Activated CD4-positive, alpha-beta T cell treated with anti-CD3 and anti-CD28 coated beads for 4 hours (primary cell): ENCODE results near the gene FRZB.

Source experiments
- DNase-seq, 2 donors: peaks; one replicate each; pipeline ENCODE4 v3.0.0-alpha.2; 2020

Gene FRZB

DNA sequence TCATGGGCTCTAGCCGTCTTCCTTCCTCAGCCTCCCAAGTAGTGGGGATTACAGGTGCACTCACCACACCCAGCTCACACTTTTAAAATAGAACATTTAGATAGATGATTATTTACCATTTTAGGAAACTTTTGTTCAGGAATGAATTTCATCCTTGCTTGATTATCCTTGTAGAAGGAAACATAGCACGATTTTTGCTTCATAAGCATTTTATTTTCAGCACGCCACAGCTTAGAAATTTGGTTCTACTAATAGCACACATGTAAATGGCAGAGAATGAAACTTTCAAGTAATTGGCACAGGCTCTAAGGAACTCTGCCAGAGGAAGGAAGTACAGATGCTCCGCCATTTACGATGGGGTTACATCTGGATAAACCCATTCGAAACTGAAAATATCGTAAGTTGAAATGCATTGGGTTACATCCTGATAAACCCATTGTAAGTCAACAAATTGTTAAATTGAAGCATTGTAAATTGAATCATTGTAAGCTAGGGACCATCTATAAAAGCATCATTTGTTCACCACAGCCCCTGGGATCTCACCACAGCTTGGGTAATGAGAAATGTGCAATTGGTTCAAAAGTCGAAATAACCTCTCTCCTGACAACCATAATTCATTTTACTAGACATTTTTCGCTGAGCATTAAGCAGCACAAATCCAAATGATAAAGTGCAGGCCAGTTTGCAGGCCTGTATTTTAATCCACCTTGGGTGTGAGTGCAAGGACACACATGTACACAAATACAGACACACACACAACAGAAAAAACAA is 33.2 kb downstream of the FRZB start:
- DNase-seq, result no peak

GRCh38 chr2:182831921-182832320 is 34.5 kb downstream of the FRZB start:
- no peak for DNase-seq

DNA sequence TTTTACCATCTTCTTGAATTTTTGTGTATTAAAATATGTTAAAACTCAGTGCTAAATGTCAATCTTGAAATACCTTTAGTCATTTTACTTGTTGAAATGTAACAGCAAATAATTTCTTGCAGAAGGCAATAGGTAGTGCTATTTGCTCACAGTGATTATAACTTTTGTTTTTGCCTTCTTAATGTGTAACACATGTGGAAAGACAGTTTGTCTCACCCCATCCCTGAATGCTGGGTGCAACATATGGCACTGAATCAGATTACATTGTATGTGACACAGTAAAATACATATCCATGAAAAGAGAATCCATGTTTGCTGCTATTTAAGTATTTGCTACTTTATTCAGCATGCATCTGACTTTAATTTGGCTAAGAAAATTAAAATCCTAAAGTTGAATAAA is 35.3 kb downstream of the FRZB start:
- no peak for DNase-seq

GRCh38 chr2:182827182-182827879 is 39.1 kb downstream of the FRZB start:
- no peak for DNase-seq

GRCh38 chr2:182826496-182826895 is 39.9 kb downstream of the FRZB start:
- no peak for DNase-seq

DNA sequence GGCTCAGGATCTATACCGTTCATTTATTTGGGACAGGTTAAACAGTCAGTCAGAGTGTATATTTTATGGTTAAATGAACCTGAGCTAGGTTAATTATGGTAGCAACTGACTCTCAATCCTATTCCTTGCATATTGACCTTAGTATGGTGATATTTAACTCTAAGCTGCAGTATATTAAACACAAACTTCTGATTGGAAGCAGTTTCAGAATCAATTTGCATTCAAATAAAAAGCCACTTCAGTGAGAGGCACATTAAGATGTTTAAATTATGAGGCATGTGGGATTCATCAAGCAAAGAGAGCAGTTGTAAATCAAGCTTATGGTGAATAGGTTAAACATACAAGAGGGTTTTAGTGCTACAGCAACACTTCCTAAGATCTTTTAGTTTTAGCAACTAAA is 40.4 kb downstream of the FRZB start:
- no peak for DNase-seq

- no peak for DNase-seq
These were observed 41.7 kb downstream of the FRZB start for GRCh38 chr2:182824767-182825158.

DNA sequence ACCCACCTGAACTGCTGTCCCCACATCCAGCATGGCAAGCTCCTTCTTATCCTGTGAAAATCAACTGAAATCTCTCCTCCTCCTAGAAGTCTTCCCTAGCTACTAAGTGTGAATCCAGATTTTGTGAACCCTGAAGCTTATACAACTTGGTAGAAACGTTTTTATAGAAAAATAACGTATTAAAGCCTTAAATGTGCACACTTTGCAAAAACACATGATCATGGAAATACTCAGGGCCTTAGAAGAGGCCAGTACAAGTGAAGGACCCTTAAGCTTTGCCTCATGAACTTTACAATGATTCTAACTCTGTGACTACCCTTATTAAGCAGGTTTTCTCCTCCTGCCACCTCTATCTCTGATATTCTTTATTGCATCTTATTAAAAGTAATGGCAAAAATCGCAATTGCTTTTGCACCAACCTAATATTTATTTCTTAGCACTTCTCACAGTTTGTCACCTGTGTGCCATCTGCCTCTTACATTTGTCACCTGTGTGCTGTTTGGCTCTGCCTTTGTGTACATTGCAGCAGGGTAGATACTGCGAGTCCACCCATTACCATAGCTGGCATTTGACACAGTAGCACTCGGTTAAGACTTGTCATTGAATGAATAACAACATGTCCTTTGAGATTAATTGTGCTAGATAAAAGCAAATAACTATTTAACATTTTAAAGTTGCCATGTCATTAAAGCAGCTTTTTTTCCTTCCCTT is 42.2 kb downstream of the FRZB start:
- DNase-seq, result no peak

DNA sequence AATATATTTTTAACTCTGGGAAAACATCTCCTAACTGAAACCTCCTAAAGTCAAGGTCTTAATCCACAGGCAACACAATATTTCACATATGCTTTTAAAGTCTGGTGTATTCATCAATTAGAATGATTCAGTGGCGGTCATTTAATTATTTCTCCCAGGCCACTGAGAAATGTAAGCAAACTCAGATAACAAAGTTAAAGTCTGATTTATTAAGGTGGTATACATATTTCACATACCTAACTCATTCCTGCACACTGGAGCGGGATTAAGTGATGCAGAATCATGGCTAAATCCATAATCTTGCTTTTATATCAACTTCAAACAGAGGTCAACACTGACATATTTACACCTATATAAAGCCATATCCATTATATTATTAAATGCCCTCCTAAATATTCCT is 43.7 kb downstream of the FRZB start:
- DNase-seq, result no peak

DNA sequence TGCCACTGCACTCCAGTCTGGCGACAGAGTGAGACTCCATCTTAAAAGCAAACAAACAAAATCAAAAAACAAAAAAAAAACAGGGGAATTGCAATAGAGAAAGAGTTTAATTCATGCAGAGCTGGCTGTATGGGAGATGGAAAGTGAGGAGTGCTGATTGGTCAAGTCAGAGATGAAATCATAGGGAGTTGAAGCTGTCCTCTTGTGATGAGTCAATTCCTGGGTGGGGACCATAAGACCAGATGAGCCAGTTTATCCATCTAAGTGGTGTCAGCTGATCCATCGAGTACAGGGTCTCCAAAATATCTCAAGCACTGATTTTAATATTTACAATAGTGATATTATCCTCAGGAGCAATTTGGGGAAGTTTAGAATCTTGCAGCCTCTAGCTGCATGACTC is 45.3 kb downstream of the FRZB start:
- DNase-seq, result no peak

DNA sequence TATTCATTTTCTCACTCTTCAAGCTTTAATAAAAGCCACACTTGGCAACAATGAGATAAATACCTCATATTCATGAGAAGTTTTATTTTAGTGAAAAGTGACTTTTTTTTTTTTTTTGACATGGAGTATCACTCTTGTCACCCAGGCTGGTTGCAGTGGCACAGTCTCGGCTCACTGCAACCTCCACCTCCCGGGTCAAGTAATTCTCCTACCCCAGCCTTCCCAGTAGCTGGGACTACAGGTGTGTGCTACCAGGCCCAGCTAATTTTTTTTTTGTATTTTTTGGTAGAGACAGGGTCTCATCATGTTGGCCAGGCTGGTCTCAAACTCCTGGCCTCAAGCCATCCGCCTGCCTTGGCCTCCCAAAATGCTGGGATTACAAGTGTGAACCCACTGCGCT is 47.0 kb downstream of the FRZB start:
- no peak for DNase-seq

GRCh38 chr2:182818925-182819324 is 47.5 kb downstream of the FRZB start:
- no peak for DNase-seq

DNA sequence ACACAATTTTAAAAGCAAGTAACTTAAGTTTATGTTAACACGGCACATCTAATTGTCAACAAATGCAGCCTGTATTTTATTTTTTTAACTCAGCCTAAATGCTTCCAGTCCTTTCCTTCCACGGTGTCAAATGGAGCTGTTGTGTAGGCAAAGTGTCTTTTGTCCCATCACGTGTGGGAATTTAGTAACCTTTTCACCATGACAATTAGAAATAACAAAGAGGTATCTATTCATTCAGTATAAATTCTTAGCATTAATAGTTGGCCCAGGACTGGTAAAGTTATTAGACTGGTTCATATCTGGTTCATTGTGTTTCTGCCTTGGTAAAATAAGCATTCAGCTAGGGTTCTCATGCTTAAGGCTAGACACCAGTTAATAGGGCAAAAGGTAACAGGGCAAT is 47.9 kb downstream of the FRZB start:
- DNase-seq, result no peak

DNA sequence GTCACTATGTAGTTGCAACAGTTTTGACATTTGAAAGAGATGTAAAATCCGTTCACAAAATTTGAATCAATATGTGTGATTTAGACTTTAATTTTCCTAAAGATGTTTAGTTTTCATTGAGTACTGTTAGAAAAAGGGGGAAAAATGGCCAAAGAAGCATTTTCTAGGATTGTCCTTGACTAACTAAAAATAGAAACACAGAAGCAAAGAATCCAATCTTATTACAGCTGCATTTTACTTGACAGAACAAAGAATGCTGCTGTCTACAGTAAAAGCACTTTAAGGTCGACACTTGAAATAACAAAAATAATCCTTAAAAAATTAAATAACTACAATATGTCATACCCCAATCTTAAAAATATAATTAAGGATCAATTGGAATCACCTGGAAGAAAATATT is 48.9 kb downstream of the FRZB start:
- no peak for DNase-seq

DNA sequence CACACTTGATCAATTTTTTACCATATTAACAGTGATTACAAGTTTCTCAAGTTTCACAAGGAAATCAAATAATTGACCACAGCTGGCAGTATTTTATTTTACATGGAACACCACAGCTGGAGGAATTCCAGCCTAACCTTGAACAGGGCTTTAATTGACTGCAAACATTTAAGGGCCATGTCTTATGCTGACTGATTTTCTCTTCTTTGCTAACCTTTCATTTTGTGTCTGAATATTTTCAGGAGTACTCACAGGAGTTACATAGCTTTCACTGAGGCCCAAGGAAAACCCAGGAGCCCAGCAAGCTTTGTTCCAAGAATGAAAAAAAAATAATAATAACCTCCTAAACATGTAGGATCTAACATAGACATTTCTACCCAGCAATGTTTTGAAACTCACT is 49.6 kb downstream of the FRZB start:
- DNase-seq, result no peak

DNA sequence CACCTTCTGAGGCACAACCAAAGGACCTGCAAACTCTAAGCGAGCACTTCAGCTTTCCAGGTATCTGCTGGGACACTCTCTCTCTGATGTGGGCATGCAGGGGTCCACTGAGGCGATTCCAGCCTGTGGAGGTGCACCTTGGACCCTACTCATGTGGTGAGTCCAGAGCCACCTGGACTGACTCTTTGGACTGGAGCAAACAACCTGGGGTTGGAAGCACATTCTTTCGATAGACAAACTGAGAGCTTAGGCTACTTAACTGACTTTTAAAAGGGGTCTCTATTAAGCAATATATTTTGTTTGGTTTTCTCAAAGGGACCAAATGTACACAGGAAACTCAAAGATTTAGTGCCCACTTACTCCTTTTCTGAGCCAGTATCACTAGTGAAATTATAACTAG is 51.6 kb downstream of the FRZB start:
- no peak for DNase-seq

GRCh38 chr2:182814380-182814779 is 52.1 kb downstream of the FRZB start:
- DNase-seq, result no peak

DNA sequence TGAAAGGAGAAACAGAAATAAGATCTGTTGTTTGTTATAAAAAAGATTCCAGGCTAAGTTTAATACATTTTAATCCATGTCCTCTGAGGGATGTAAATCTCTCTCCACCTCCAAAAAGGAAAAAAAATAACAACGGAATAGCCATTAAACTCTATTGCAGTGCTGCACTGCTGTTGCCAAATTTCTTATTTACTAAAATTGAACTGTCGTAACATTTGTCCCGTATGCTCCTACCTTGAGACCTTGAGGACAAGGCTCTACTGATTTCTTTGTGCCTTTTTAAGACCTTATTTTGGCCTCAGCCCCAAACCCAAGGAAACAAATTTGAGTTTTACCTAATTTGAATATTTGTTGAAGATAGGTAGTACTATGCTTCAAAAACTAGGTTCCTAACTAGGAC is 56.4 kb downstream of the FRZB start:
- DNase-seq, result no peak

DNA sequence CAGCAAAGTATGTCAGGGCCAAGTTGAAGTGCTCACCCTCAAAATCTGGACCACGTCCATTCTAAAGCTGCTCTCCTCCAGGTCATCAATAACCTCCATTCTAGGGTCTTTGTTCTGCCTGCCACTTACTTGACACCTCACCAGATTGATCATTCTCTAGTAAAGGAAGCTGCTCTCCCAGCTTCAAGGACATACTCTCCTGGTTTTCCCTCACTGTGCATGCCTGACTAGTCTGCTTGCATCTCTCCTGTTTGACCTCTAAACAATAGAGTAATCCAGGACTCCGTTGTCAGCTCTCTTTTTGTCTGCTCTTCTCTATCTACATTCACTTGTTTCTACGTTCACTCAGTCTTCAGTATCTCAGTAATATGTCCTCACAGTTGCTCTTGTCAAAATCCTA is 59.1 kb downstream of the FRZB start:
- no peak for DNase-seq

DNA sequence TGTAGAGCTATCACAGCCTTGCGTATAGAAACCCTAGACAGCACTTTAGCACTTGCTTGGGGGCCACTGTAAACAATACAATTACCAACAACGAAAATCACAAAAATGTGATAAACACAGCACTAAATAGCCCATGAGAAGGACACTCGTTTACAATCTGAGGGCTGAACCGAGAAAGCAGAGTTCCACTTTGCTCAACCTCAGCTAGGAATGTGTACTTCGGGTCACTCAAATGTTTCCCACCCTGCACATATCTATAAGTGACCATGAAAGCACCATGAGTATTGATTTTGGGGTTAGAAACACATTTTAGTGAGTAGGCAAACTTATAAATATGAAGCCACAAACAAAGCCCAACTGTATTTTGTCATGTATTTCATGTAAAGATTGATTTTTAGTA is 62.3 kb downstream of the FRZB start:
- DNase-seq, result no peak

GRCh38 chr2:182798736-182799135 is 67.7 kb downstream of the FRZB start:
- no peak for DNase-seq

GRCh38 chr2:182792441-182792840 is 74.0 kb downstream of the FRZB start:
- no peak for DNase-seq

DNA sequence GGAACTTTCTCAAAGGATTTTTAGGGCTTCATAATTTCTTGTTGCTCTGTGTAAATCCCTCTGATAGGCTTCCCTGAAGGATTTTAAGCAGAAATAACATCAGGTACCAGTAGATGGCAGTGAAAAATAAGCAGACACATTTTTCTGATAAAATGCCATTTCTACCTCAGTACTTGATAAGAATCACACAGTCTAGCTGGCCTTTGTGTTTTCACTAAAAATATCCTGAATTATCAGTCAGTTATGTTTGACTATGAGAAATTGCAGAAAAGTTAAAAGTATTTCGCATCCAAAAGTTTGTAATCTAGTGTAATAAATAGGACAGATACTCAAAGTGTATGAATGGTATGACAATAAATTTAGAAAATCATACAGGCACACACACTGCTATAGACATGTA is 81.7 kb downstream of the FRZB start:
- DNase-seq, result no peak

DNA sequence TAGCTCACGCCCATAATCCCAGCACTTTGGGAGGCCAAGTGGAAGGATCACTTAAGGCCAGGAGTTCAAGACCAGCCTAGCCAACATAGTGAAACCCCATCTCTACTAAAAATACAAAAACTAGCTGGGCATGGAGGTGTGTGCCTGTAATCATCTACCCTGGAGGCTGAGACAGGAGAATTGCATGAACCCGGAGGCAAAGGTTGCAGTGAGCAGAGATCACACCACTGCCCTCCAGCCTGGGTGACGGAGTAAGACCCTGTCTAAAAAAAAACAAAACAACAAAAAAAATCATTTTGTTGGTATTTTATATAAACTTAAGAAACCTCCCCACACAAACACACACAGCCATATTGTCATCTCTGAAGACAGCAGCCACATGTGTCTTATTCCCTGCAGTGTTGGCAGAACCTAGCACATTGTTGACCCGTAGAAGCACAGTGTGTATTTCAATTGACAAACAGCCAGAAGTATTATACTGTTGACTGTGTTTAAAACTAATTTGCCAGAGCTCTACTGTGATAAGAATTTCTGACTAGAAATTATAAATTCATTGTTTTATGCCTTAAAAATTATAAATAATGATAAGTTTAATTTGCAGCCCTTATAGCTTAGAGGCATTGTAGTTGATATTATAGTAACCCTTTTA is 82.3 kb downstream of the FRZB start:
- DNase-seq, result no peak
